ENCODE results near the gene NDUFV2.

Gene NDUFV2

DNA sequence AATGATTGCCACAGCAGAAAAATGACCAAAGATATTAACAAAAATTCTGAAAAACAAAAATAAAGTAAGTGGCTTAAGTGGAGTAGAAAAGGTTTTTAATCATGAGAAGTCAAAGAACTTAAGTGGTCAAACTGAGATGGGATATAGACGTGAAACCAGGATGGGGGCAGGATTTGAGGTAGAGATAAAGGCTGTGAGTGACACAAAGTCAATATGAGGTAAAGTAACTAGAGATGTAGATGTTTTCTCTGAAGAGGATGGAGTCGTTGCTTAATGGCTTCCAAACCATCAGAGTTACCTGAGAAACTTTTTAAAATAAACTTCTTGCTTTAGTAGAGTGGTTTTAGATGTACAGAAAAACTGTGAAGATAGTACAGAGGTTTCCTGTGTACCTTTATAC lies 55.3 kb downstream of the NDUFV2 start:
- TF ChIP-seq TAF1 (IDR thresholded peaks at IDR 0.05; ENCODE audit: borderline replicate concordance, insufficient read depth, low read length) (no peak), SIN3A (IDR thresholded peaks at IDR 0.05; ENCODE audit: borderline replicate concordance, insufficient read depth, low read length) (no peak), POLR2AphosphoS5 (IDR thresholded peaks at IDR 0.05; ENCODE audit: low read depth, low read length) (no peak), FOXP2 (optimal IDR thresholded peaks at IDR 0.05; ENCODE audit: borderline replicate concordance, extremely low read depth, extremely low read length, insufficient read depth) (no peak)
- TF ChIP-seq, protein P1, sequence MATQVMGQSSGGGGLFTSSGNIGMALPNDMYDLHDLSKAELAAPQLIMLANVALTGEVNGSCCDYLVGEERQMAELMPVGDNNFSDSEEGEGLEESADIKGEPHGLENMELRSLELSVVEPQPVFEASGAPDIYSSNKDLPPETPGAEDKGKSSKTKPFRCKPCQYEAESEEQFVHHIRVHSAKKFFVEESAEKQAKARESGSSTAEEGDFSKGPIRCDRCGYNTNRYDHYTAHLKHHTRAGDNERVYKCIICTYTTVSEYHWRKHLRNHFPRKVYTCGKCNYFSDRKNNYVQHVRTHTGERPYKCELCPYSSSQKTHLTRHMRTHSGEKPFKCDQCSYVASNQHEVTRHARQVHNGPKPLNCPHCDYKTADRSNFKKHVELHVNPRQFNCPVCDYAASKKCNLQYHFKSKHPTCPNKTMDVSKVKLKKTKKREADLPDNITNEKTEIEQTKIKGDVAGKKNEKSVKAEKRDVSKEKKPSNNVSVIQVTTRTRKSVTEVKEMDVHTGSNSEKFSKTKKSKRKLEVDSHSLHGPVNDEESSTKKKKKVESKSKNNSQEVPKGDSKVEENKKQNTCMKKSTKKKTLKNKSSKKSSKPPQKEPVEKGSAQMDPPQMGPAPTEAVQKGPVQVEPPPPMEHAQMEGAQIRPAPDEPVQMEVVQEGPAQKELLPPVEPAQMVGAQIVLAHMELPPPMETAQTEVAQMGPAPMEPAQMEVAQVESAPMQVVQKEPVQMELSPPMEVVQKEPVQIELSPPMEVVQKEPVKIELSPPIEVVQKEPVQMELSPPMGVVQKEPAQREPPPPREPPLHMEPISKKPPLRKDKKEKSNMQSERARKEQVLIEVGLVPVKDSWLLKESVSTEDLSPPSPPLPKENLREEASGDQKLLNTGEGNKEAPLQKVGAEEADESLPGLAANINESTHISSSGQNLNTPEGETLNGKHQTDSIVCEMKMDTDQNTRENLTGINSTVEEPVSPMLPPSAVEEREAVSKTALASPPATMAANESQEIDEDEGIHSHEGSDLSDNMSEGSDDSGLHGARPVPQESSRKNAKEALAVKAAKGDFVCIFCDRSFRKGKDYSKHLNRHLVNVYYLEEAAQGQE (IDR thresholded peaks at IDR 0.05; ENCODE audit: insufficient read depth in 1 of 2, low read depth in 2 of 2, low read length in 2 of 2) = no peak

DNA sequence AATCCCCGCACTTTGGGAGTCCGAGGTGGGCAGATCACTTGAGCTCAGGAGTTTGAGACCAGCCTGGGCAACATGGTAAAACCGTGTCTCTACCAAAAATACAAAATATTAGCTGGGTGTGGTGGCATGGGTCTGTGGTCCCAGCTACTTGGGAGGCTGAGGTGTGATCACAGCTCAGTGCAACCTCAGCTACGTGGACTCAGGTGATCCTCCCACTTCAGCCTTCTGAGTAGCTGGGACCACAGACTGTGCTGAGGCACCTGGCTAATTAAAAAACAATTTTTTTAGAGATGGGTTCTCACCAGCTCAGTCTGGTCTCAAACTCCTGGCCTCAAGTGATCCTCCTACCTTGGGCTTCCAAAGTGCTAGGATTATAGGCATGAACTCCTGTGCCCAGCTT lies 57.5 kb downstream of the NDUFV2 start:
- TF ChIP-seq FOXP2 (optimal IDR thresholded peaks at IDR 0.05; ENCODE audit: borderline replicate concordance, extremely low read depth, extremely low read length, insufficient read depth) = no peak
- TF ChIP-seq POLR2AphosphoS5 (IDR thresholded peaks at IDR 0.05; ENCODE audit: low read depth, low read length) = no peak
- TF ChIP-seq TAF1 (IDR thresholded peaks at IDR 0.05; ENCODE audit: borderline replicate concordance, insufficient read depth, low read length) = no peak
- TF ChIP-seq, protein P1 (IDR thresholded peaks at IDR 0.05; ENCODE audit: insufficient read depth in 1 of 2, low read depth in 2 of 2, low read length in 2 of 2) = no peak
- no peak for TF ChIP-seq SIN3A (IDR thresholded peaks at IDR 0.05; ENCODE audit: borderline replicate concordance, insufficient read depth, low read length)

GRCh38 chr18:9172506-9173127 lies 70.1 kb downstream of the NDUFV2 start:
- TF ChIP-seq SIN3A (IDR thresholded peaks at IDR 0.05; ENCODE audit: borderline replicate concordance, insufficient read depth, low read length) = no peak
- TF ChIP-seq POLR2AphosphoS5 (IDR thresholded peaks at IDR 0.05; ENCODE audit: low read depth, low read length) = no peak
- TF ChIP-seq TAF1 (IDR thresholded peaks at IDR 0.05; ENCODE audit: borderline replicate concordance, insufficient read depth, low read length) = no peak
- no peak for TF ChIP-seq FOXP2 (optimal IDR thresholded peaks at IDR 0.05; ENCODE audit: borderline replicate concordance, extremely low read depth, extremely low read length, insufficient read depth)
- TF ChIP-seq, protein P1 (IDR thresholded peaks at IDR 0.05; ENCODE audit: insufficient read depth in 1 of 2, low read depth in 2 of 2, low read length in 2 of 2) = no peak

GRCh38 chr18:9173770-9174233 lies 71.3 kb downstream of the NDUFV2 start:
- TF ChIP-seq SIN3A (IDR thresholded peaks at IDR 0.05; ENCODE audit: borderline replicate concordance, insufficient read depth, low read length) (no peak), TAF1 (IDR thresholded peaks at IDR 0.05; ENCODE audit: borderline replicate concordance, insufficient read depth, low read length) (no peak), POLR2AphosphoS5 (IDR thresholded peaks at IDR 0.05; ENCODE audit: low read depth, low read length) (no peak), FOXP2 (optimal IDR thresholded peaks at IDR 0.05; ENCODE audit: borderline replicate concordance, extremely low read depth, extremely low read length, insufficient read depth) (no peak)
- TF ChIP-seq, protein P1 (IDR thresholded peaks at IDR 0.05; ENCODE audit: insufficient read depth in 1 of 2, low read depth in 2 of 2, low read length in 2 of 2) = no peak
